A549 (cell line): ENCODE data around the gene PLEKHA4. TPM values are rescaled to one million over a fixed set of nuclear protein-coding genes. Genes with fewer than 3 reads are reported as not detected.

Experiments used
- ATAC-seq, 2 experiments: fragments of 200-7000 bp in 1 of 2; fragments of >200 bp in 1 of 2; cut with Nextera tagmentation in 1 of 2; cut with Tn5 transposase in 1 of 2; 3 replicates each; pipeline versions ENCODE4 v1.8.0 to v1.9.1; 2018 to 2020; ENCODE audit warnings: mild to moderate bottlenecking in 1 of 2, moderate library complexity in 1 of 2
- CTCF ChIA-PET: fragments of 300-600 bp; sonication (Branson Sonifier 250); formaldehyde crosslinking; extraction: SDS; loops from one replicate; lab custom pipeline; 2021; ENCODE audit warnings: antibody characterized with exemption, inconsistent platforms; lab: Yijun Ruan, JAX
- POLR2A ChIA-PET: fragments of 350-600 bp; formaldehyde crosslinking; extraction: SDS; loops from one replicate; lab custom pipeline; 2021; ENCODE audit warnings: antibody characterized with exemption, inconsistent platforms; lab: Yijun Ruan, JAX
- DNase-seq, 2 experiments: peaks; one replicate each; pipeline versions ENCODE4 v3.0.0 to v3.0.0-alpha.2; 2011 to 2016; ENCODE audit warnings: low read depth in 1 of 2, low spot score in 1 of 2
- FAIRE-seq: peaks from 2 replicates; lab custom pipeline; 2011; peaks lifted over from hg19 to GRCh38; lab: Jason Lieb, UNC
- H3K27ac ChIP-seq, 2 experiments: fragments of >200 bp; sonication (Bioruptor Twin); formaldehyde crosslinking; 3 replicates each; pipeline ENCODE4 v1.5.1; 2016 to 2017
- H3K4me1 ChIP-seq: fragments of >200 bp; sonication (Bioruptor Twin); formaldehyde crosslinking; 3 replicates; pipeline ENCODE4 v1.6.1; 2016
- H3K4me2 ChIP-seq: fragments of >200 bp; sonication (Bioruptor Twin); formaldehyde crosslinking; 3 replicates; pipeline ENCODE4 v1.6.1; 2016
- H3K4me3 ChIP-seq: fragments of >200 bp; sonication (Bioruptor Twin); formaldehyde crosslinking; 3 replicates; pipeline ENCODE4 v1.5.1; 2016
- H3K9me3 ChIP-seq: fragments of >200 bp; sonication (Bioruptor Twin); formaldehyde crosslinking; 3 replicates; pipeline ENCODE4 v1.6.1; 2016
- CBX2 ChIP-seq: fragments of 200-600 bp; sonication (generic); IDR thresholded peaks from 2 replicates; pipeline ENCODE4 v1.6.1; 2016; ENCODE audit warnings: low read depth, mild to moderate bottlenecking, borderline replicate concordance
- CTCF ChIP-seq: fragments of >200 bp; sonication (Bioruptor Twin); formaldehyde crosslinking; IDR thresholded peaks from 3 replicates; pipeline ENCODE4 v1.5.1; 2016
- ESRRA ChIP-seq: fragments of 150-350 bp; IDR thresholded peaks from 2 replicates; pipeline ENCODE4 v1.6.1; 2014; ENCODE audit warnings: mild to moderate bottlenecking, low read length, borderline replicate concordance
- FOSB ChIP-seq: fragments of 250-450 bp; sonication (Bioruptor Pico); IDR thresholded peaks from 2 replicates; pipeline ENCODE4 v1.5.0; 2020; ENCODE audit warnings: mild to moderate bottlenecking, moderate library complexity
- FOXS1 ChIP-seq: fragments of 250-450 bp; sonication (Bioruptor Pico); IDR thresholded peaks from 2 replicates; pipeline ENCODE4 v1.5.0; 2020; ENCODE audit warnings: mild to moderate bottlenecking, moderate library complexity
- HDAC2 ChIP-seq: fragments of 200-600 bp; sonication (generic); IDR thresholded peaks from 2 replicates; pipeline ENCODE4 v1.6.1; 2016
- HES2 ChIP-seq: fragments of >200 bp; sonication (Bioruptor Twin); formaldehyde crosslinking; IDR thresholded peaks from 2 replicates; pipeline ENCODE4 v1.6.1; 2016
- JUN ChIP-seq, 2 experiments: fragments of >200 bp; sonication (Bioruptor Twin); formaldehyde crosslinking; IDR thresholded peaks; 2 replicates in 1 of 2; 3 replicates in 1 of 2; pipeline ENCODE4 v1.6.1; 2016 to 2017
- KDM1A ChIP-seq: fragments of 200-600 bp; sonication (generic); IDR thresholded peaks from 2 replicates; pipeline ENCODE4 v1.6.1; 2016; ENCODE audit warnings: low read depth, mild to moderate bottlenecking
- KDM5A ChIP-seq: fragments of 200-600 bp; sonication (generic); IDR thresholded peaks from 2 replicates; pipeline ENCODE4 v1.6.1; 2016; ENCODE audit warnings: antibody characterized with exemption, mild to moderate bottlenecking
- MAX ChIP-seq: IDR thresholded peaks from 2 replicates; pipeline ENCODE4 v1.6.1; 2012
- MAZ ChIP-seq: fragments of 150-350 bp; IDR thresholded peaks from 2 replicates; pipeline ENCODE4 v1.6.1; 2014; ENCODE audit warnings: antibody characterized with exemption, low read depth, low read length, borderline replicate concordance
- MYC ChIP-seq: IDR thresholded peaks from 2 replicates; pipeline ENCODE4 v1.6.1; 2012; ENCODE audit warnings: mild to moderate bottlenecking, inconsistent platforms, low read length, improper control_type of control experiment, borderline replicate concordance
- NFE2L2 ChIP-seq: fragments of 150-350 bp; conservative IDR thresholded peaks from 2 replicates; pipeline ENCODE4 v1.6.1; 2014; ENCODE audit warnings: low read length
- NPAS2 ChIP-seq: fragments of 250-450 bp; sonication (Bioruptor Pico); IDR thresholded peaks from 2 replicates; pipeline ENCODE4 v1.8.0; 2022; ENCODE audit warnings: mild to moderate bottlenecking, moderate library complexity, borderline replicate concordance
- PHF8 ChIP-seq: fragments of 200-600 bp; sonication (generic); IDR thresholded peaks from 2 replicates; pipeline ENCODE4 v1.6.1; 2016; ENCODE audit warnings: low read depth, mild to moderate bottlenecking, antibody characterized with exemption, moderate library complexity, borderline replicate concordance
- RAD21 ChIP-seq, 2 experiments: fragments of >200 bp in 1 of 2; sonication (Bioruptor Twin) in 1 of 2; formaldehyde crosslinking in 1 of 2; IDR thresholded peaks in 1 of 2; conservative IDR thresholded peaks in 1 of 2; 2 replicates in 1 of 2; 3 replicates in 1 of 2; pipeline ENCODE4 v1.6.1; 2012 to 2018; ENCODE audit warnings: inconsistent platforms in 1 of 2
- RCOR1 ChIP-seq: fragments of 150-350 bp; IDR thresholded peaks from 2 replicates; pipeline ENCODE4 v1.6.1; 2014; ENCODE audit warnings: antibody characterized with exemption, low read length, low read depth
- REST ChIP-seq: fragments of 200-600 bp; sonication (generic); IDR thresholded peaks from 2 replicates; pipeline ENCODE4 v1.6.1; 2016; ENCODE audit warnings: antibody characterized with exemption, mild to moderate bottlenecking, moderate library complexity
- RFX5 ChIP-seq: fragments of 450-650 bp; IDR thresholded peaks from 2 replicates; pipeline ENCODE4 v1.7.1; 2014; ENCODE audit warnings: antibody characterized with exemption, mild to moderate bottlenecking, moderate library complexity
- SMC3 ChIP-seq: fragments of >200 bp; sonication (Bioruptor Twin); formaldehyde crosslinking; IDR thresholded peaks from 3 replicates; pipeline ENCODE4 v1.6.1; 2018; ENCODE audit warnings: inconsistent platforms
- SREBF2 ChIP-seq: fragments of 450-650 bp; IDR thresholded peaks from 2 replicates; pipeline ENCODE4 v1.6.1; 2014; ENCODE audit warnings: mild to moderate bottlenecking, moderate library complexity
- USF2 ChIP-seq: fragments of 450-650 bp; IDR thresholded peaks from 2 replicates; pipeline ENCODE4 v1.6.1; 2014; ENCODE audit warnings: antibody characterized with exemption
- ZFP36 ChIP-seq: fragments of 450-650 bp; IDR thresholded peaks from 2 replicates; pipeline ENCODE4 v1.6.1; 2014; ENCODE audit warnings: borderline replicate concordance; ENCODE audit not compliant: partially characterized antibody
- WGBS: methylation state at CpG from one replicate; pipeline ENCODE4 v1.1.6; 2017; ENCODE audit errors: missing lambda C conversion rate; 5-methylcytosine and 5-hydroxymethylcytosine counted together
- polyA plus RNA-seq, 4 experiments: library from polyadenylated mRNA; depleted of rRNA in 3 of 4; stranded (reverse); fragments of >200 nt; fragmentation: RNase III in 1 of 4; extraction: RNeasy Plus Mini Kit Qiagen cat#74134 plus additional on column Dnase treatment in 1 of 4; gene quantifications; 2 replicates in 3 of 4; 3 replicates in 1 of 4; pipeline ENCODE4 v1.2.3, GENCODE V29; 2011 to 2017

The PLEKHA4 gene
- polyA plus RNA-seq, 2 of the 4 experiments (the other 2 are of a cell fraction): 0.34 to 0.46 TPM

DNA sequence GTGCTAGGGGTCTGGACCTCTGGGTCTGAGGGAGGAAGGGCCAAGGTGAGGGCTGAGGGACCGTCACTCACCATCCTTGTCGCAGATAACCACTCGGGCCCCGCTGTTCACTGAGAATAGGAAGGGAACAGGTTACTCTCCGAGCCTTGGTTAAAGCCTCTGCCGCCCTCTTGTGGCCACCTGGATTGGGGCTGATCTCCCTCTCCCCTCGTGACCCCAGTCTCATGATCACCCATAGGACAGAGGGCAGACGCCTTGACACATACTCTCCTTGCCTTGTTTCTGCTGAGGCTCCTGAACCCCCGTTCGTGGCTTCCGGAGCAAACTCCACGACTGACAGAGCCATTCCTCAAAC, 32.7 kb downstream of the PLEKHA4 start:
- POLR2A ChIA-PET: interaction anchor here (0.6 to 2.2 kb wide), 3 partner anchors 25 to 189 kb away, joined by 3 to 18 read pairs (median 7); partner anchors contain the start of genes BCAT2 and CA11
- ATAC-seq (peak; percentile 87 to 88), FAIRE-seq (peak; percentile 91), DNase-seq (peak; percentile 94)
- TF ChIP-seq MAZ (0 out of 2 replicates have a peak, but pooled peaks have one; percentile 68), ESRRA (peak; percentile 66; the same call in 1 of the 2 replicates), MAX (peak; percentile 75), RAD21 (conservative IDR thresholded peaks at IDR 0.05 in 1 of 2, IDR thresholded peaks at IDR 0.05 in 1 of 2) (peak; percentile 97 to 98), FOXS1 (no peak), USF2 (peak; percentile 93), PHF8 (no peak), SMC3 (peak; percentile 97), MYC (peak; percentile 72; the same call in 1 of the 2 replicates), KDM5A (0 out of 2 replicates have a peak, but pooled peaks have one; percentile 44), JUN (IDR thresholded peaks at IDR 0.05) (peak in 1 of 2 experiments; percentile 29; a peak in 1 of 5 replicates), ZFP36 (peak; percentile 12), KDM1A (no peak), RFX5 (peak; percentile 47; the same call in 1 of the 2 replicates), CTCF (peak; percentile 98), RCOR1 (no peak)
- Histone ChIP-seq H3K4me3 (peak overlapping the region; percentile 49), H3K4me1 (peaks cover 7% of the 10 kb centered on the region; the same call in 2 of the 3 replicates), H3K4me2 (peak overlapping the region; percentile 93), H3K9me3 (no peaks in the 10 kb centered on the region), H3K27ac (peak overlapping the region; percentile 80 to 90)
- CTCF ChIA-PET: interaction anchor here (0.6 to 24.1 kb wide), 49 partner anchors 8 to 501 kb away, joined by 3 to 927 read pairs (median 4); partner anchors contain the start of genes BAX, BCAT2, CA11 and GYS1
- WGBS: 1% methylated on average over 12 of the region's 12 CpGs

DNA sequence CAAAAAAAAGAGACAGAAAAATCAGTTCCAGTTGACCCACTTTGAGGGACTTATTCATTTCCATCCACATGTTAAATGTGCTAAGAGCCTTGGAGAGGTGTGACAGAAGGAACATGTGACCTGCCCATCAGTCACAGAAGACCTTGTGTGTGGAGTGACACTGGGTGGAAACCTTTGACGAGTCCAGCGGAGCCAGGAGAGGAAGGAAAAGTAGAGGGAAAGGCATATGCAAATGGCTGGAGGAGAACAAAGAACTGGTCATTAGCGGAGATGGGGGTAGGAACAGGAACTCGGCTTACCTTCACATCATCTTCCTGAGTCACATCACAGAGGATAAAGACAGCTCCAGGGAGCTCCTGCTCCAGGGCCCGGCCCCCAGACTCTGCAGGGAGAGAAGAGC, 34.4 kb downstream of the PLEKHA4 start:
- no peak for ATAC-seq
- WGBS: 88% methylated on average over 5 of the region's 5 CpGs
- CTCF ChIA-PET: interaction anchor here (1.0 to 12.3 kb wide), 7 partner anchors 9 to 159 kb away, joined by 3 to 151 read pairs (median 6); partner anchors contain the start of genes GYS1 and RUVBL2
- TF ChIP-seq REST (no peak), NFE2L2 (no peak), HES2 (no peak), HDAC2 (no peak), FOSB (no peak), PHF8 (no peak), MAX (no peak), SREBF2 (no peak), MAZ (no peak), CTCF (no peak), NPAS2 (no peak), CBX2 (no peak)

More for the DNA sequence above, 34.4 kb downstream of the PLEKHA4 start:
- Histone ChIP-seq H3K27ac (no peak overlapping the region), H3K9me3 (no peaks in the 10 kb centered on the region), H3K4me3 (no peak overlapping the region), H3K4me1 (peaks cover 7% of the 10 kb centered on the region; the same call in 2 of the 3 replicates), H3K4me2 (no peak overlapping the region)
- no peak for DNase-seq
- FAIRE-seq: no peak
- POLR2A ChIA-PET: no interaction called here
